Measurements from ENCODE around the gene S1PR4.
"Not testable (repeated sequence)": the region's sequence is repeated elsewhere in the genome, so short reads cannot be mapped to it uniquely, and the experiment has no call there.

The S1PR4 gene

GRCh38 chr19:3152419-3152780 is 26.2 kb upstream of the S1PR4 start:
- DNase-seq (ENCODE audit: low read depth in 2 of 2) = no peak

- no peak for DNase-seq (ENCODE audit: low read depth in 2 of 2)
These were observed 25.0 kb upstream of the S1PR4 start for GRCh38 chr19:3153286-3154230.

GRCh38 chr19:3154447-3154846 is 24.1 kb upstream of the S1PR4 start:
- DNase-seq (ENCODE audit: low read depth in 2 of 2) = not testable (repeated sequence)

- DNase-seq (ENCODE audit: low read depth in 2 of 2) = peak; percentile 67 to 88
These were observed 23.4 kb upstream of the S1PR4 start for GRCh38 chr19:3154957-3155736.

GRCh38 chr19:3157096-3157845 is 21.3 kb upstream of the S1PR4 start:
- no peak for DNase-seq (ENCODE audit: low read depth in 2 of 2)

GRCh38 chr19:3159565-3159964 is 19.0 kb upstream of the S1PR4 start:
- DNase-seq (ENCODE audit: low read depth in 2 of 2) = no peak

- no peak for DNase-seq (ENCODE audit: low read depth in 2 of 2)
These were observed 18.4 kb upstream of the S1PR4 start for GRCh38 chr19:3160219-3160618.

- no peak for DNase-seq (ENCODE audit: low read depth in 2 of 2)
These were observed 17.1 kb upstream of the S1PR4 start for GRCh38 chr19:3161453-3161852.

- DNase-seq (ENCODE audit: low read depth in 2 of 2) = peak; percentile 22 to 46
These were observed 15.9 kb upstream of the S1PR4 start for GRCh38 chr19:3162418-3163229.

GRCh38 chr19:3163230-3163886 is 15.2 kb upstream of the S1PR4 start:
- peak; percentile 60 to 67 for DNase-seq (ENCODE audit: low read depth in 2 of 2)

- no peak for DNase-seq (ENCODE audit: low read depth in 2 of 2)
These were observed 14.6 kb upstream of the S1PR4 start for GRCh38 chr19:3163943-3164342.

GRCh38 chr19:3167533-3168272 is 10.9 kb upstream of the S1PR4 start:
- no peak for DNase-seq (ENCODE audit: low read depth in 2 of 2)

GRCh38 chr19:3171894-3172672 is 6.5 kb upstream of the S1PR4 start:
- no peak for DNase-seq (ENCODE audit: low read depth in 2 of 2)

GRCh38 chr19:3172673-3173000 is 5.9 kb upstream of the S1PR4 start:
- DNase-seq (ENCODE audit: low read depth in 2 of 2) = not testable (repeated sequence)

GRCh38 chr19:3175781-3176714 is 2.5 kb upstream of the S1PR4 start:
- DNase-seq (ENCODE audit: low read depth in 2 of 2) = no peak

- DNase-seq (ENCODE audit: low read depth in 2 of 2) = peak; percentile 42 to 61
These were observed 1.7 kb upstream of the S1PR4 start for GRCh38 chr19:3176715-3177501.

- DNase-seq (ENCODE audit: low read depth in 2 of 2) = peak; percentile 19 to 27
These were observed 587 bp downstream of the S1PR4 start for GRCh38 chr19:3178973-3179738.

Measured in stimulated activated CD4-positive, alpha-beta T cell treated with anti-CD3 and anti-CD28 coated beads, Interleukin-4, amount 100 ng/mL, for 48 hours (primary cell).